ENCODE data around the gene SYP.
A peak's percentile ranks its signal among the peaks of the same experiment; 100 is the strongest.

SYP gene

DNA sequence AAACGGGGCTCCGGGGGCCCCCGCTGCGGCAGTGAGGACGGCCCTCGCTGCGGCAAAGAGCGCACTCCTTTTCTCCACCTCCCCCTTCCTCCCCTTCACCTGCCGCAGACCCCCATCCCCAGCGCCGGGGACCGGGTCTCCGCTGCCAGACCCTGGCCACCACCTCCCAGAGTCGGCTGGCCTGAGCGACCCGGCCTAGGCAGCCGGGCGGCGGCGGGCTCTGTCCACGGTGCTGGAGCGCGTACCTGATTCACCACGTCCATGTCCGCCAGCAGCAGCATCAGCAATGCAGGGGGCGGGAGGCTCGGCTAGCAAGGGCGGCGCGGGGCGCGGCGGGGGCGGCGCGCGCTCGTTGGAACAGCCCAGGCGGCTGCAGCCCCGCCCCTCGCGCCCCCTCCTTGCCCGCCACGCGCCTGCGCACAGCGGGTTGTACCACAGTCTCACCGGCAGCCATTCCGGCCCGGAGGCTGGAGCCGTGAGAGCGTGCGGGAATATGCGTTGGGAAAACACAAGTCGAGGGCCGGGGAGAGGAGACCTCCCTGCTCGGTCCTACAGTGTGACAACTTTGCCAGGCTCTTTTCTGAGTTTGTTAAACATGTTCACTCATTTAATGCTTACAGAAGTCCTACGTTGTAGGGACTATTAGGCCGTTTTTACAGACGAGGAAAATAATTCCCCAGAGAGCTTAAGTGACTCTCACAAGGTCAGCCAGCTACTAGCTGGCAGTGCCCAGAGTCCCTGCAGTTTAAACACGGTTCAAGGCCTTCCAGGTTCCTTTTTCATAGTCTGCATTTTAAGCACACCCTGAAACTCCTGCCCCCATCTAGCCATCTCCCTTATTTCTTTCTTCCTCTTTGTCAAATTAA, at the start of gene SYP:
SYP (minus strand) TSS at position 288 of the 866 bp plus-strand sequence; CDS start at position 281, 7 bp downstream.
- peak; percentile 2 to 89 (median 77) for DNase-seq

GRCh38 chrX:49249616-49250015, 49.6 kb upstream of the SYP start:
- no peak for DNase-seq

DNA sequence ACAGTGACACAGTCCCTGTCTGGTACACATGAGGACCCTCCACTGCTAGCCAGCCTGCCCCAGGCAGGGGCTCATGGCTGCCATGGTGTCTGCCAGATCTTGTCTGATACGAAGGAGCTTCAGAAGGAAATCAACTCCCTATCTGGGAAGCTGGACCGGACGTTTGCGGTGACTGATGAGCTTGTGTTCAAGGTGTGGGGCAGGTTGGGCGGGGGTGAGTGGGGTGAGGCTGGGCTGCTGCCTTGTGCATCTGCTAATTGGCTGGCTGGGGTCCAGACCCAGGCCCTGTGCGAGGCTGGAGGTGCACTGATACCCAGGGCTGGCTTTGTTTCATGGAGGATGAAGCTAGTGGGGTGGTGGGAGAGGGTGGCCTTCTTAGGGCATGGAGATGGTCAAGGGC, 49.1 kb upstream of the SYP start:
- no peak for DNase-seq

DNA sequence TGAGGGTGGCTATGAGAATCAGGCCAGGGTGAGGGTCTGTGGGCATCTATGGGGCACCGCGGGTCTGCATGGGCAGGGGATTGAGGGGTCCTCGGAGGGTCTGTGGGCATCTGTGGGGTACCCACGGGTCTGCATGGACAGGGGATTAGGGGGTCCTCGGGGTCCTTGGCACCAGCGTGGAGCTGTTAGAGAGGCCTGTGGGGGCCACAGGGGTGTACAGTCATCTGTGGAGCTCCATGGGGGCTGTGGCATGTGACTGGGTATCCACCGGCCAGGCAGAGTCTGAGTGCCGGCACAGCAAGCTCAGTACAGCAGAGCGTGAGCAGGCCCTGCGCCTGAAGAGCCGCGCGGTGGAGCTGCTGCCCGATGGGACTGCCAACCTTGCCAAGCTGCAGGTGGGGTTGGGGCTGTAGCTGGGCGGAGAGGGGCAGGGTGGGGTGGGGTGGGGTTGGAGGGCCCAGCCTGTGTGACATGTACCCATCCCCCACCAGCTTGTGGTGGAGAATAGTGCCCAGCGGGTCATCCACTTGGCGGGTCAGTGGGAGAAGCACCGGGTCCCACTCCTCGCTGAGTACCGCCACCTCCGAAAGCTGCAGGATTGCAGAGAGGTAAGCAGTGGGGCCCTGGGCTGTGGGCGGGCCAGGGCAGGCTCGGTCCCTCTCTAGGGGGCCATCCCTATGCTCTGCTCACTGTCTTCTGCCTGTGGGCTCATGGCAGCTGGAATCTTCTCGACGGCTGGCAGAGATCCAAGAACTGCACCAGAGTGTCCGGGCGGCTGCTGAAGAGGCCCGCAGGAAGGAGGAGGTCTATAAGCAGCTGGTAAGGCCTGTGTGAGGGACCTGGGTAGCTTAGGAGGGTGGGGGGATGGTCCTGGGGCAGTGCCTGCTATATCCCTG, 48.2 kb upstream of the SYP start:
- no peak for DNase-seq

- no peak for DNase-seq
These were observed 47.4 kb upstream of the SYP start for GRCh38 chrX:49247346-49247745.

GRCh38 chrX:49246541-49246940, 46.5 kb upstream of the SYP start:
- no peak for DNase-seq

DNA sequence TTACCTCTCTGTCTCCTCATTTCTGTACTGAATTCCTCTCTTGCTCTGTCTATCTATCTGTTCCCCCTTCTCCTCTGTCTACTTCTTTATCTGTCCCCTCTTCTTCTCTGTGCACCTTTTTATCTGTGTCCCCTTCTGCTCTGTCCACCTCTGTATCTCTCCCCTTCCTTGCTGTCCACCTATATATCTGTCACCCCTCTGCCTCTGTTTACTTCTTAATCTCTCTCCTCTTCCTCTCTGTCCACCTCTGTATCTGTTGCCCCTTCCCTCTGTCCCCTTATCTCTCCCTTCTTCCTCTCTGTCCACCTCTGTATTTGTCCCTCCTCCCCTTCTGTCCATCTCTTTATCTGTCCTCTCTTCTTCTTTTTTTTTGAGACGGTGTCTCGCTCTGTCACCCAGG, 44.2 kb upstream of the SYP start:
- no peak for DNase-seq

- no peak for DNase-seq
These were observed 43.2 kb upstream of the SYP start for GRCh38 chrX:49243166-49243565.

GRCh38 chrX:49242545-49243066, 42.6 kb upstream of the SYP start:
- no peak for DNase-seq

GRCh38 chrX:49238735-49239134, 38.7 kb upstream of the SYP start:
- DNase-seq, result no peak

DNA sequence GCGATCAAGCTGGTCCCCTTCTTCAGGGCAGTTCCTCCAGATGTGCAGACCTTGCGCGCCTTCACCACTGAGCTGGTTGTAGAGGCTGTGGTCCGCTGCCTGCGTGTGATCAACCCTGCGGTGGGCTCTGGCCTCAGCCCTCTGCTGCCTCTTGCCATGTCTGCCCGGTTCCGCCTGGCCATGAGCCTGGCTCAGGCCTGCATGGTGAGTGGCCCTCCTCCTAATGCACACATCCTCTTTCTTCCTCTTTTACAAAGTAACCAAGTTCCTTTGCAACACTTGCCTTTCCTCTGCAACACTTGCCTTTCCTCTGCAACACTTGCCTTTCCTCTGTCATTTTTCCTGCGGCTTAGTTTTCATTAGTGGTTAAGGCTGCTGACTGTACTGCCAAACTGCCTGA, 37.1 kb upstream of the SYP start:
- DNase-seq, result no peak

GRCh38 chrX:49233887-49234555, 34.0 kb upstream of the SYP start:
- no peak for DNase-seq

DNA sequence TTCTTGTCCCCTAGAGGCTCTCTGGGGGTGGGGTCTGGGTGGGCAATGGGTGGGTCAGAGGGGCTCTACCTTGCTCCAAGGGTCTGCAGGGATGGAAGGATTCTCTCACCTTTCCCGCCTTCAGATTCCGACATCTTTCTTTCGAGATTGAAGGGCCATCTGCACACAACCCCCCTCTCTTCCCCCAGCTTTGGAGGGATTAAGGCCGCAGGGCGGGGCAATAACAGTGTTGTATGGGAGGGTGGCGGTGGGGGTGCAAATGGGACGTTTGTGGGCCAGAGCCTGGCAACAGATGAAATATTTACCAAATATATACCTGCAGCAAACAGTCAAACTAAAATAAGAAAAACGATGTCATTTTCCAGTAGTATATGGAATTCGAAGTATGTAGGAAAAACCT, 33.2 kb upstream of the SYP start, which contains the start of gene CACNA1F:
CACNA1F (minus strand) TSS at position 165 of the 400 bp plus-strand sequence; CDS start at position 134, 31 bp downstream.
- DNase-seq, result no peak

DNA sequence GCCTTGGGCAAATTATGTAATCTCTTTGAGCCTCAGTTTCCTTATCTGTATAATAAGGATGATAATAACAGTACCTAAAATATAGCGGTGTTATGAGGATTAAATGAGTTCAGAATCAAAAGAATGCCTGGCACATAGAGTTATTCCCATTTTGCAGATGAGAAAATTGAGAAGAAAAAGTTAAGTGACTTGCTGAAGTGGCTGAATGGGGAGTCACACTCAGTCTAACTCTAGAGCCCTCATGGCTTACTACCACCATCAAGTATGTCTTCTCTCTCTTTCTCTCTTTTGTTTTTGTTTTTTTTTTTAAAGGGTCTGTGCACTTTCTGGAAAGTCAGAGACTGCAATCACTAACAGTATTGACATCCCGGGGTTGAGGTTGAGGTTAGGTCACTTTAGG, 32.5 kb upstream of the SYP start:
- no peak for DNase-seq

- DNase-seq, result no peak
These were observed 31.5 kb upstream of the SYP start for GRCh38 chrX:49231333-49232000.

- peak in 6 of 58 donors; percentile 0 to 18 (median 8) for DNase-seq
These were observed 30.7 kb upstream of the SYP start for GRCh38 chrX:49230500-49231232.

DNA sequence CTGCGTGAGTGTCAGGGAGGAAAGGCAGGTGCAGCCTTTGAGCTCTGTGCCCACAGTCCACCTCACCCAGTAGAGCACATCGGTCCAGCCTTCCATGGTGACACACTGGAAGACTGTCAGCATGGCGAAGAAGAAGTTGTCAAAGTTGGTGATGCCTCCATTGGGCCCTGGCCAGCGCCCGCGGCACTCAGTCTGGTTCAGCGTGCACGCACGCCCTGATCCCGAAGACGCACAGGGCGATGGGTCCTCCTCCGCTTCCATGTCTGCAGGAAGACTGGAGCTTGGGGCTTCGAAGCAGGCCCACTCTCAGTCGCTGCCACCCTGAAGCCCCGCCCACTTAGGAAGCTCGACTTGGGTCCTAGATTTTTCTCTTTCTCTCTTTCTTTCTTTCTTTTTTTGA, 28.2 kb upstream of the SYP start:
- no peak for DNase-seq

DNA sequence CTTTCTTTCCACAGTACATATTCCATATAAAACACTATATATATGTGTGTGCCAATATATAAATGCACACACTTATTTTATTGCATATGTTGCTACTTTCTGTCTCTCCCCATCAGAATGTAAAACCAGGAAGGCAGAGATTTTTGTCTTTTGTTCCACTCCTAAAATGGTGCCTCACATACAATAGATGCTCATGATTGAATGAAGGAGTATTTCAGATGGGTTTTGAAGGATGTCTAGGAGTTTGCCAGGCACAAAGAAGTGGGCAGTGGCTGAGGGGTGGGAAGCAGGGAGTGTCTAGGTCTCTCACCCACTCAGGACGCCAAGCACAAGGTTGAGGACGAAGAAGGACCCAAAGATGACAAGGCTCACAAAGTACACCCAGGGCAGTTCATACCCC, 27.7 kb upstream of the SYP start:
- no peak for DNase-seq

- no peak for DNase-seq
These were observed 27.0 kb upstream of the SYP start for GRCh38 chrX:49226946-49227345.

DNA sequence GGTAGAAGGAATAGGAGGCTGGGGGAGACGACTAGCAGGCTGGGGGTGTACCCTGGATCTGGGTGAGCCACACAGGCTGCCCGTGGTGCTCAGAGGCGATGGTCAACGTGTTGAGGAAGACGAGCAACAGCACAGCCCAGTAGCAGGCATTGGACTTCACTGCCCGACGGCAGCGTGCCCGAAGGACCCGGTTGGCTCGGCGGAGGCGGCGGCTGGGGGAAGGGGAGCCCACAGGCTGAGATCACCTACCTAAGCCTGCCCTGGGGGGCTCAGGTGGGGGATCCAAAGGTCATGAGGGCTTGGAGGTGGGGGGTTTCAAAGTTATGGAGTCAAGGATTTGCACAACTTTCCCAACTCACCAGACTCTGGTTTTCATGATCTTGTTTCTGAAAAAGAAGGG, 25.9 kb upstream of the SYP start:
- DNase-seq, result no peak
